GM23338 (cell line): Measurements from ENCODE around the gene RAP1GAP2. TPM values are rescaled to one million over a fixed set of nuclear protein-coding genes. Genes with fewer than 3 reads are reported as not detected.

Experiments used
- ATAC-seq: fragments of 200-7000 bp; cut with Tn5 transposase; 3 replicates; pipeline ENCODE4 v1.9.1; 2020
- DNase-seq: peaks from one replicate; pipeline ENCODE4 v3.0.0-alpha.2; 2015; ENCODE audit warnings: low spot score
- H2AFZ ChIP-seq: fragments of 200-600 bp; sonication (generic); 2 replicates; pipeline ENCODE4 v1.8.0; 2016; ENCODE audit warnings: antibody characterized with exemption, mild to moderate bottlenecking, moderate library complexity
- H3F3A ChIP-seq: fragments of 200-600 bp; sonication (generic); replicated peaks from 2 replicates; pipeline ENCODE4 v1.8.0; 2017; ENCODE audit warnings: antibody characterized with exemption, mixed run types, low read depth
- H3K27ac ChIP-seq: fragments of 200-600 bp; sonication (generic); 2 replicates; pipeline ENCODE4 v1.6.1; 2016; ENCODE audit warnings: low read depth
- H3K27me3 ChIP-seq: fragments of 200-600 bp; sonication (generic); 2 replicates; pipeline ENCODE4 v1.8.0; 2016; ENCODE audit warnings: mild to moderate bottlenecking, mixed run types, moderate library complexity; ENCODE audit not compliant: insufficient read depth
- H3K36me3 ChIP-seq: fragments of 200-600 bp; sonication (generic); 2 replicates; pipeline ENCODE4 v1.8.0; 2016; ENCODE audit warnings: mild to moderate bottlenecking; ENCODE audit not compliant: insufficient read depth
- H3K4me1 ChIP-seq: fragments of 200-600 bp; sonication (generic); 2 replicates; pipeline ENCODE4 v1.8.0; 2016; ENCODE audit warnings: mild to moderate bottlenecking, moderate library complexity; ENCODE audit not compliant: insufficient read depth
- H3K4me2 ChIP-seq: fragments of 200-600 bp; sonication (generic); 2 replicates; pipeline ENCODE4 v1.7.1; 2017; ENCODE audit warnings: mixed run types
- H3K4me3 ChIP-seq: fragments of 200-600 bp; sonication (generic); 2 replicates; pipeline ENCODE4 v1.6.1; 2016; ENCODE audit warnings: mixed run types
- H3K79me2 ChIP-seq: fragments of 200-600 bp; sonication (generic); replicated peaks from 2 replicates; pipeline ENCODE4 v1.8.0; 2017; ENCODE audit warnings: mild to moderate bottlenecking; ENCODE audit not compliant: insufficient read depth
- H3K9me2 ChIP-seq: fragments of 200-600 bp; sonication (generic); 2 replicates; pipeline ENCODE4 v1.8.0; 2017; ENCODE audit not compliant: insufficient read depth
- H4K20me1 ChIP-seq: fragments of 200-600 bp; sonication (generic); replicated peaks from 2 replicates; pipeline ENCODE4 v1.8.0; 2017; ENCODE audit warnings: mild to moderate bottlenecking; ENCODE audit not compliant: insufficient read depth
- H3K27ac Mint-ChIP-seq: 2 replicates; pipeline ENCODE4 v1.8.0; 2020; ENCODE audit warnings: inconsistent platforms, mild to moderate bottlenecking, moderate library complexity, mixed read lengths
- H3K27me3 Mint-ChIP-seq: 3 replicates; pipeline ENCODE4 v1.8.0; 2022; ENCODE audit warnings: low read depth, mild to moderate bottlenecking, moderate library complexity, mixed read lengths, inconsistent platforms; ENCODE audit not compliant: insufficient read depth, poor library complexity
- H3K36me3 Mint-ChIP-seq: 3 replicates; pipeline ENCODE4 v1.8.0; 2021; ENCODE audit warnings: low read depth, mild to moderate bottlenecking, inconsistent platforms, moderate library complexity, mixed read lengths
- H3K4me1 Mint-ChIP-seq: 3 replicates; pipeline ENCODE4 v1.8.0; 2020; ENCODE audit warnings: mild to moderate bottlenecking, inconsistent platforms, mixed read lengths
- H3K4me3 Mint-ChIP-seq: 3 replicates; pipeline ENCODE4 v1.8.0; 2021; ENCODE audit warnings: moderate library complexity, mild to moderate bottlenecking, inconsistent platforms, mixed read lengths
- H3K9me3 Mint-ChIP-seq: 3 replicates; pipeline ENCODE4 v1.8.0; 2020; ENCODE audit warnings: moderate library complexity, mild to moderate bottlenecking, inconsistent platforms, mixed read lengths
- CREB1 ChIP-seq: fragments of 250-450 bp; sonication (Bioruptor Pico); IDR thresholded peaks from 2 replicates; pipeline ENCODE4 v1.5.0; 2020; ENCODE audit warnings: low read depth, mild to moderate bottlenecking, moderate library complexity
- CTCF ChIP-seq, 2 experiments: fragments of 200-600 bp in 1 of 2; sonication (generic) in 1 of 2; conservative IDR thresholded peaks; 2 replicates each; pipeline versions ENCODE4 v1.5.1 to v1.6.1; 2016 to 2017; ENCODE audit warnings: antibody characterized with exemption in 2 of 2, low read depth in 2 of 2, mild to moderate bottlenecking in 2 of 2, moderate library complexity in 1 of 2
- EZH2 ChIP-seq: fragments of 200-600 bp; sonication (generic); IDR thresholded peaks from one replicate; pipeline ENCODE4 v1.8.0; 2017; ENCODE audit warnings: antibody characterized with exemption, mild to moderate bottlenecking, low read depth; ENCODE audit not compliant: unreplicated experiment
- EZH2phosphoT487 ChIP-seq: fragments of 200-600 bp; sonication (generic); IDR thresholded peaks from one replicate; pipeline ENCODE4 v1.8.1; 2018; ENCODE audit warnings: antibody characterized with exemption; ENCODE audit not compliant: unreplicated experiment
- REST ChIP-seq: IDR thresholded peaks from one replicate; pipeline ENCODE4 v1.6.1; 2018; ENCODE audit warnings: antibody characterized with exemption; ENCODE audit not compliant: unreplicated experiment
- STAT1 ChIP-seq: IDR thresholded peaks from one replicate; pipeline ENCODE4 v1.6.1; 2016; ENCODE audit warnings: antibody characterized with exemption; ENCODE audit not compliant: unreplicated experiment
- polyA plus RNA-seq: library from polyadenylated mRNA; unstranded; fragments of >200 nt; fragmentation: Nextera tagmentation; extraction: Ambion mirVana; gene quantifications from 2 replicates; pipeline ENCODE4 v1.2.1, GENCODE V29; 2016
- total RNA-seq: library from RNA; depleted of rRNA; stranded (reverse); fragments of >200 nt; shearing (Covaris generic); gene quantifications from 2 replicates; pipeline ENCODE4 v1.2.3, GENCODE V29; 2014

Gene RAP1GAP2
- total and polyA plus RNA-seq, 2 experiments from 2014 or later, result 17.8 to 46.1 TPM

GRCh38 chr17:2943981-2944380 is 147.7 kb downstream of the RAP1GAP2 start:
- Histone ChIP-seq H3F3A (no peaks in the 10 kb centered on the region), H3K36me3 (no peaks in the 10 kb centered on the region), H3K9me2 (no peaks in the 10 kb centered on the region), H3K4me1 (0 out of 2 replicates have a peak, but pooled peaks cover 5% of the 10 kb centered on the region), H3K27me3 (no peaks in the 10 kb centered on the region), H3K27ac (no peak overlapping the region), H2AFZ (no peak overlapping the region), H3K4me3 (no peak overlapping the region), H3K4me2 (no peak overlapping the region), H4K20me1 (peaks cover 8% of the 10 kb centered on the region; the same call in 1 of the 2 replicates), H3K79me2 (peaks cover 61% of the 10 kb centered on the region)
- no peak overlapping the region for H3K27ac Mint-ChIP-seq
- peaks cover 20% of the 10 kb centered on the region for H3K4me1 Mint-ChIP-seq
- DNase-seq, result no peak
- TF ChIP-seq REST (no peak), EZH2 (no peak), CTCF (conservative IDR thresholded peaks at IDR 0.05; ENCODE audit: low read depth in 2 of 2) (no peak), STAT1 (no peak), CREB1 (CRISPR knock-in tag) (no peak)
- H3K4me3 Mint-ChIP-seq, result no peak overlapping the region
- peaks cover 10% of the 10 kb centered on the region for H3K27me3 Mint-ChIP-seq
- ATAC-seq, result no peak
- H3K9me3 Mint-ChIP-seq, result no peaks in the 10 kb centered on the region
- no peaks in the 10 kb centered on the region for H3K36me3 Mint-ChIP-seq

- Histone ChIP-seq H3K4me3 (no peak overlapping the region), H3K4me1 (0 out of 2 replicates have a peak, but pooled peaks cover 5% of the 10 kb centered on the region), H3K36me3 (no peaks in the 10 kb centered on the region), H3K79me2 (peaks cover 56% of the 10 kb centered on the region), H3K27ac (no peak overlapping the region), H4K20me1 (peaks cover 8% of the 10 kb centered on the region; the same call in 1 of the 2 replicates), H3K4me2 (no peak overlapping the region), H3F3A (no peaks in the 10 kb centered on the region), H2AFZ (no peak overlapping the region), H3K9me2 (no peaks in the 10 kb centered on the region), H3K27me3 (no peaks in the 10 kb centered on the region)
- ATAC-seq (no peak), DNase-seq (no peak)
- Mint-ChIP-seq H3K9me3 (no peaks in the 10 kb centered on the region), H3K27me3 (peaks cover 8% of the 10 kb centered on the region), H3K27ac (no peak overlapping the region), H3K4me3 (no peak overlapping the region), H3K36me3 (no peaks in the 10 kb centered on the region), H3K4me1 (peaks cover 12% of the 10 kb centered on the region)
- TF ChIP-seq REST, result no peak
- no peak for TF ChIP-seq EZH2phosphoT487
- no peak for TF ChIP-seq EZH2
Measured at GRCh38 chr17:2945299-2945698, 149.1 kb downstream of the RAP1GAP2 start.
